ENCODE data around the gene PNKP. TPM values are rescaled to one million over a fixed set of nuclear protein-coding genes. Genes with fewer than 3 reads are reported as not detected.

PNKP gene
- total RNA-seq, 1 donor from 2014 or later: 83.2 TPM

DNA sequence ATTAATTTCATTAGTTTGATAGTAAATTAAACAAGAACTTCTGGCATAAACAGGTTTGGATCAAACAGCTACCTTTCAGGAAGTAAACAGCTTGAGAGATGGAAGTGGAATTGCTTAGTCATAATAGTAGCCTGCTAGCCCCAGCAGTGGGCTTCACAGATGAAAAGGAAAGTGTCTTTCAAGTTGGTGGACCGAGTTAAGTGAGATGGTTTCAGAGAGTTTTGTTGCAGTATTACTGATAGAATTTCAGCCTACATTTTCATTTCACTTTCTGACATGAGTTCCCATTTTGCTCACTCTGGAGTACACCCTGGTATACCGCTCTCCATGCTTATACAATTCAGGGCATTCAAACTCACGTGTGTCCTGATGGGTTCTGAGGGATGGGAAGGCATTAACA, 18.4 kb downstream of the PNKP start:
- ATAC-seq (no peak), DNase-seq (no peak)
- no peak overlapping the region for H3K27ac ChIP-seq
- intact Hi-C loops (cut with DNase I): no loop called here
- H3K4me3 ChIP-seq: no peak overlapping the region
- no peaks in the 10 kb centered on the region for H3K27me3 ChIP-seq
- H3K36me3 ChIP-seq: no peaks in the 10 kb centered on the region
- TF ChIP-seq CTCF (IDR thresholded peaks at IDR 0.05): no peak
- H3K9me3 ChIP-seq: peaks cover 4% of the 10 kb centered on the region
- H3K4me1 ChIP-seq: peaks cover 27% of the 10 kb centered on the region

DNA sequence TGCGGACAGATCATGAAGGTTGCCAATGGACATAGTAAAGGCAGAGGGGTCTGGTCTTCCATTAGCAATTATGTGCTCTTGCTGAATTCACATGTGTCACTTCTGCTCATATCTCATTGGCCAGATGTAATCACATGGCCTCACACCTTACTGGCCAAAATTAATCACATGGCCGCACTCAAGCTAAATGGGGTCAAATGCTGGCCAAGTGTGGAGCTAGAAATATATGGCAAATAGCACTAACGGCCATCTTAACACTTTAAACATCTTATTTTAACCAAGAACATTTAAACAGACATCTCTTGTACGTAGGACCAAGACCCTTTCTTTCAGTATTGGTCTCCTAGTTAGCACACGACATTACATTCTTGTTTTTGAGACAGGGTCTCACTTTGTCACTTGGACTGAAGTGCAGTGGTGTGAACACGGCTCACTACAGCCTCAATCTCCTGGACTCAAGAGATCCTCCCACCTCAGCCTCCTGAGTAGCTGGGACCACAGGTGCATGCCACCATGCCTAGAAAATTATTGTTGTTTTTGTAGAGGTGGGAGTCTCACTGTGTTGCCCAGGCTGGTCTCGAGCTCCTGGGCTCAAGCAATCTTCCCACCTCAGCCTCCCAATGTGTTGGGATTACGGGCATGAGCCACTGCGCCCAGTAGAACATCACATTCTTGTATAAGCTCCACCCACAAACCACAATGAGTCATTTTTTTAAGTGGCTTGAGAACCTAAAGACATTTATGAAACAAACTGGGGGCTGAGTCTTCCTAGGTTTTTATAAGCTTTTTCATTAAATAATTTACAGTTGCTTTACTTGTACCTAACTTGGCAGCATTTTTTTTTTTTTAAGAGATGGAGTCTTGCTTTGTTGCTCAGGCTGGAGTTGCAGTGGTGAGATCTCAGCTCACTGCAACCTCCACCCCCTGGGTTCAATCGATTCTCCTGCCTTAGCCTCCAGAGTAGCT, 19.4 kb downstream of the PNKP start:
- Histone ChIP-seq H3K36me3 (no peaks in the 10 kb centered on the region), H3K9me3 (peaks cover 4% of the 10 kb centered on the region), H3K27ac (no peak overlapping the region), H3K27me3 (no peaks in the 10 kb centered on the region), H3K4me3 (no peak overlapping the region), H3K4me1 (peaks cover 27% of the 10 kb centered on the region)
- ATAC-seq (no peak), DNase-seq (no peak)
- intact Hi-C loops (cut with DNase I): no loop called here
- TF ChIP-seq CTCF (IDR thresholded peaks at IDR 0.05): no peak

GRCh38 chr19:49846408-49846807, 21.0 kb downstream of the PNKP start:
- Histone ChIP-seq H3K4me3 (no peak overlapping the region), H3K36me3 (no peaks in the 10 kb centered on the region), H3K4me1 (peaks cover 15% of the 10 kb centered on the region), H3K9me3 (peaks cover 4% of the 10 kb centered on the region), H3K27me3 (no peaks in the 10 kb centered on the region), H3K27ac (no peak overlapping the region)
- DNase-seq: no peak
- no peak for ATAC-seq
- no peak for TF ChIP-seq CTCF (IDR thresholded peaks at IDR 0.05)
- intact Hi-C loops (cut with DNase I): no loop called here

GRCh38 chr19:49845414-49845813, 22.0 kb downstream of the PNKP start:
- peaks cover 4% of the 10 kb centered on the region for H3K9me3 ChIP-seq
- H3K27me3 ChIP-seq: no peaks in the 10 kb centered on the region
- DNase-seq (no peak), ATAC-seq (no peak)
- peaks cover 15% of the 10 kb centered on the region for H3K4me1 ChIP-seq
- no peak for TF ChIP-seq CTCF (IDR thresholded peaks at IDR 0.05)
- intact Hi-C loops (cut with DNase I): no loop called here
- H3K4me3 ChIP-seq: no peak overlapping the region
- H3K36me3 ChIP-seq: no peaks in the 10 kb centered on the region
- H3K27ac ChIP-seq: no peak overlapping the region

GRCh38 chr19:49844138-49845095, 23.0 kb downstream of the PNKP start:
- ATAC-seq (no peak), DNase-seq (no peak)
- H3K9me3 ChIP-seq: peaks cover 4% of the 10 kb centered on the region
- peaks cover 10% of the 10 kb centered on the region for H3K4me1 ChIP-seq
- peaks cover 2% of the 10 kb centered on the region for H3K36me3 ChIP-seq
- no peak overlapping the region for H3K27ac ChIP-seq
- H3K4me3 ChIP-seq: no peak overlapping the region
- intact Hi-C loops (cut with DNase I): no loop called here
- TF ChIP-seq CTCF (IDR thresholded peaks at IDR 0.05): no peak
- no peaks in the 10 kb centered on the region for H3K27me3 ChIP-seq
